ENCODE measurements around the gene ELAVL1. TPM values are rescaled to one million over a fixed set of nuclear protein-coding genes. Genes with fewer than 3 reads are reported as not detected.

Gene ELAVL1
- total RNA-seq, 1 donor from 2014 or later, result 116 TPM

DNA sequence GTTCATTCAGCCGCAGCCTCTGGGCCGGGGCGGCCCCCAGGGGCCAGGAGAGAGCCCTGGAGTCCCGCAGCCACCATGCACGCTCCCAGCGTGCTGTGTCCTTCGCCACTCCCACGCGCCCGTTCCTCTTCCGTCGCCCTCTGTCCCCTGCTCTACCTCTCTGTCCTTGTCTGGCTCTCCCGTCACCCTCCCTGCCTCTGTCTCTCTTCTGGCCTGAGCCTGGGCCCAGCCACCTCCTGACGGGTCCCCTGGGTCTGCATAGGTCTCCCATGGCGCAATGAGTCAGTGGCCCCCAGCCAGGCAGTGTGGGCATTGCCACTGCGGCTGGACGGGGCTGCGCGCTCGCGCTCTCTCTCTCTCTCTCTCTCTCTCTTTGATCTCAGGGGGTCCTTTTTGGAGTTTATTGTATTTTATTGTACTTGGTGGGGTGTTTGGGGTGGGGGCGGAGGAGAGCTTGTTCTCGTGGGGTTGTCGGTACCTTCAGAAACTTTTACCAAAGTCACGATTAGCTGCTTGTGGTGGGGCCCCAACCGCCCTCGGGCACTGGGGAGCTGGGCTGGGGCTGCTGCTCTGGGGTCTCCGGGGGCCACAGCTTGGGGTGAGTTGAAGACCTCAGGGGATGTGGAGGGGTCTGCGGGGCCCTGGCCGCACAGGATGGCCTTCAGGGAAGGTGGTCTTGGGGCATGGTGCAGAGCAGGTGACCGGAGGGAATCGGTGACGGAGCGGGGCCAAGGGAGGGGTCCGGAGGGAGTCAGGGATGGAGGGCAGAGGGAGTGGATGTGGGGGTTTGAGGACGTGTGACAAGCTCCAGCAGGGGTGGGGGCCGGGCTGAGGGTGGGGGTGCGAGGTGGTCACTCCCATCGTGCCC is 92.5 kb downstream of the ELAVL1 start:
- peak in 1 of 2 experiments; percentile 18 for DNase-seq (ENCODE audit: low spot score in 2 of 2, unreplicated experiment in 2 of 2)
- peaks cover 7% of the 10 kb centered on the region for H3K4me1 Mint-ChIP-seq
- TF ChIP-seq, protein P1, sequence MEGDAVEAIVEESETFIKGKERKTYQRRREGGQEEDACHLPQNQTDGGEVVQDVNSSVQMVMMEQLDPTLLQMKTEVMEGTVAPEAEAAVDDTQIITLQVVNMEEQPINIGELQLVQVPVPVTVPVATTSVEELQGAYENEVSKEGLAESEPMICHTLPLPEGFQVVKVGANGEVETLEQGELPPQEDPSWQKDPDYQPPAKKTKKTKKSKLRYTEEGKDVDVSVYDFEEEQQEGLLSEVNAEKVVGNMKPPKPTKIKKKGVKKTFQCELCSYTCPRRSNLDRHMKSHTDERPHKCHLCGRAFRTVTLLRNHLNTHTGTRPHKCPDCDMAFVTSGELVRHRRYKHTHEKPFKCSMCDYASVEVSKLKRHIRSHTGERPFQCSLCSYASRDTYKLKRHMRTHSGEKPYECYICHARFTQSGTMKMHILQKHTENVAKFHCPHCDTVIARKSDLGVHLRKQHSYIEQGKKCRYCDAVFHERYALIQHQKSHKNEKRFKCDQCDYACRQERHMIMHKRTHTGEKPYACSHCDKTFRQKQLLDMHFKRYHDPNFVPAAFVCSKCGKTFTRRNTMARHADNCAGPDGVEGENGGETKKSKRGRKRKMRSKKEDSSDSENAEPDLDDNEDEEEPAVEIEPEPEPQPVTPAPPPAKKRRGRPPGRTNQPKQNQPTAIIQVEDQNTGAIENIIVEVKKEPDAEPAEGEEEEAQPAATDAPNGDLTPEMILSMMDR (IDR thresholded peaks at IDR 0.05; ENCODE audit: unreplicated experiment), result no peak
- no peak overlapping the region for H3K4me3 Mint-ChIP-seq
- peaks cover 38% of the 10 kb centered on the region for H3K27me3 Mint-ChIP-seq (ENCODE audit: low read depth)
- no peaks in the 10 kb centered on the region for H3K9me3 Mint-ChIP-seq
- H3K36me3 Mint-ChIP-seq, result peaks cover 16% of the 10 kb centered on the region
- no peak overlapping the region for H3K27ac Mint-ChIP-seq

GRCh38 chr19:7912144-7912696 is 93.2 kb downstream of the ELAVL1 start:
- peaks cover 16% of the 10 kb centered on the region for H3K36me3 Mint-ChIP-seq
- H3K4me3 Mint-ChIP-seq, result no peak overlapping the region
- H3K27ac Mint-ChIP-seq, result no peak overlapping the region
- peaks cover 33% of the 10 kb centered on the region for H3K27me3 Mint-ChIP-seq (ENCODE audit: low read depth)
- H3K4me1 Mint-ChIP-seq, result peaks cover 6% of the 10 kb centered on the region
- no peak for DNase-seq (ENCODE audit: low spot score in 2 of 2, unreplicated experiment in 2 of 2)
- TF ChIP-seq, protein P1 (IDR thresholded peaks at IDR 0.05; ENCODE audit: unreplicated experiment), result no peak
- no peaks in the 10 kb centered on the region for H3K9me3 Mint-ChIP-seq

GRCh38 chr19:7911508-7912143 is 93.8 kb downstream of the ELAVL1 start:
- peaks cover 3% of the 10 kb centered on the region for H3K4me1 Mint-ChIP-seq
- peaks cover 28% of the 10 kb centered on the region for H3K27me3 Mint-ChIP-seq (ENCODE audit: low read depth)
- DNase-seq (ENCODE audit: low spot score in 2 of 2, unreplicated experiment in 2 of 2), result no peak
- TF ChIP-seq, protein P1 (IDR thresholded peaks at IDR 0.05; ENCODE audit: unreplicated experiment), result no peak
- H3K27ac Mint-ChIP-seq, result no peak overlapping the region
- H3K9me3 Mint-ChIP-seq, result no peaks in the 10 kb centered on the region
- H3K4me3 Mint-ChIP-seq, result no peak overlapping the region
- peaks cover 16% of the 10 kb centered on the region for H3K36me3 Mint-ChIP-seq

DNA sequence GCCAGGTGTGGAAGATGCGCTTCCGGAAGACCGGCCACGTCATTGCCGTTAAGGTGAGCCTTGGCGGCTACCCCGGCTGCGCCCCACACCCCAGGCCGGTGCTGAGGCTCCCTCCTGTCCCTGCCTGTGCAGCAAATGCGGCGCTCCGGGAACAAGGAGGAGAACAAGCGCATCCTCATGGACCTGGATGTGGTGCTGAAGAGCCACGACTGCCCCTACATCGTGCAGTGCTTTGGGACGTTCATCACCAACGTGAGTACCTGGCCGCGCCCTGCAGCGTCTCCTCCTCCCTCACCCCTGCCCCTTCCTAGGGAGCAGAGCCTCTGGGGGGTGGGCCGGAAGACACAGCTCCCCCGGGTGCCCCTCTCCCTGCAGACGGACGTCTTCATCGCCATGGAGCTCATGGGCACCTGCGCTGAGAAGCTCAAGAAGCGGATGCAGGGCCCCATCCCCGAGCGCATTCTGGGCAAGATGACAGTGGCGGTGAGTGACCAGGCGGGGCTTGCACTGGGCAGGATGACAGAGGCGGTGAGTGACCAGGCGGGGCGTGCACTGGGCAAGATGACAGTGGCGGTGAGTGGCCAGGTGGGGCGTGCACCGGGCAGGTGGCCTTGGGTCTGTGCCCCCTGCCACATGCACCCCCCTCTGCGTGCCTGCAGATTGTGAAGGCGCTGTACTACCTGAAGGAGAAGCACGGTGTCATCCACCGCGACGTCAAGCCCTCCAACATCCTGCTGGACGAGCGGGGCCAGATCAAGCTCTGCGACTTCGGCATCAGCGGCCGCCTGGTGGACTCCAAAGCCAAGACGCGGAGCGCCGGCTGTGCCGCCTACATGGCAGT is 94.9 kb downstream of the ELAVL1 start:
- no peak for DNase-seq (ENCODE audit: low spot score in 2 of 2, unreplicated experiment in 2 of 2)
- Mint-ChIP-seq H3K4me1 (peaks cover 4% of the 10 kb centered on the region), H3K27ac (no peak overlapping the region), H3K4me3 (no peak overlapping the region), H3K9me3 (no peaks in the 10 kb centered on the region), H3K36me3 (peaks cover 16% of the 10 kb centered on the region), H3K27me3 (ENCODE audit: low read depth) (peaks cover 20% of the 10 kb centered on the region)
- TF ChIP-seq, protein P1 (IDR thresholded peaks at IDR 0.05; ENCODE audit: unreplicated experiment), result no peak

DNA sequence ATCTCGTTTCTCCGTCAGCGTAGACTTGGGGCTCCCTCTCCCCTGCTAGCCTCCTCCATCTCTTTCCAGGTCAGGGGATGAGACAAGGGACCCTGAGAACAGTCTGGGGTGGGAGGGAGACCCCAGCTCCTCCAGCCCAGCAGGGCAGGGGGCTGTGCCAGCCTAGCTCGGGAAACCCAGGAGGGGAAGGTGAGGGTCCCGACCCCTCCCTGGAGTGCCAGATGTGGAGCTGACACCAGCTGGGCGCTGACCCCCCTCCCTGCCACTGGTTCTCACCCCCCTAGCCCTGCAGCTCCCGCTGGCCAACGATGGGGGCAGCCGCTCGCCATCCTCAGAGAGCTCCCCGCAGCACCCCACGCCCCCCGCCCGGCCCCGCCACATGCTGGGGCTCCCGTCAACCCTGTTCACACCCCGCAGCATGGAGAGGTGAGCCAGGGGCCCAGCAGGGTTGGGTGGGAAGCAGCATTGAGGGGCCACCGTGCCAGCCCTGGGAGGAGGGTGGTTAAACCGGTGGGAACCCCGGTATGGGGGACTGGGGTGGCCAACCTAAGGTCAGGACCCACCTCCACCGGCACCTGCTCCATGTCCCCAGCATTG is 95.9 kb downstream of the ELAVL1 start:
- no peak overlapping the region for H3K4me3 Mint-ChIP-seq
- peaks cover 11% of the 10 kb centered on the region for H3K4me1 Mint-ChIP-seq
- H3K27me3 Mint-ChIP-seq (ENCODE audit: low read depth), result peaks cover 11% of the 10 kb centered on the region
- no peaks in the 10 kb centered on the region for H3K9me3 Mint-ChIP-seq
- no peak for DNase-seq (ENCODE audit: low spot score in 2 of 2, unreplicated experiment in 2 of 2)
- TF ChIP-seq, protein P1 (IDR thresholded peaks at IDR 0.05; ENCODE audit: unreplicated experiment), result no peak
- H3K27ac Mint-ChIP-seq, result no peak overlapping the region
- H3K36me3 Mint-ChIP-seq, result peaks cover 16% of the 10 kb centered on the region
